ENCODE measurements around the gene PSTPIP1.

GRCh38 chr15:77040673-77041072 lies 45.7 kb downstream of the PSTPIP1 start:
- TF ChIP-seq SMAD9 (CRISPR knock-in tag; IDR thresholded peaks at IDR 0.05) (no peak), RBM22 (optimal IDR thresholded peaks at IDR 0.05; ENCODE audit: low read length) (no peak), POLR2A (IDR thresholded peaks at IDR 0.05; ENCODE audit: insufficient read depth in 1 of 2, low read depth in 2 of 2, low read length in 2 of 2) (no peak), HOXA5 (CRISPR knock-in tag; IDR thresholded peaks at IDR 0.05) (no peak), MYC (CRISPR knock-in tag; IDR thresholded peaks at IDR 0.05; ENCODE audit: borderline replicate concordance) (no peak), KLF11 (CRISPR knock-in tag; IDR thresholded peaks at IDR 0.05) (no peak), HMG20B (CRISPR knock-in tag; conservative IDR thresholded peaks at IDR 0.05) (no peak), ZNF737 (CRISPR knock-in tag; IDR thresholded peaks at IDR 0.05; ENCODE audit: borderline replicate concordance) (no peak)
- TF ChIP-seq, protein P1, sequence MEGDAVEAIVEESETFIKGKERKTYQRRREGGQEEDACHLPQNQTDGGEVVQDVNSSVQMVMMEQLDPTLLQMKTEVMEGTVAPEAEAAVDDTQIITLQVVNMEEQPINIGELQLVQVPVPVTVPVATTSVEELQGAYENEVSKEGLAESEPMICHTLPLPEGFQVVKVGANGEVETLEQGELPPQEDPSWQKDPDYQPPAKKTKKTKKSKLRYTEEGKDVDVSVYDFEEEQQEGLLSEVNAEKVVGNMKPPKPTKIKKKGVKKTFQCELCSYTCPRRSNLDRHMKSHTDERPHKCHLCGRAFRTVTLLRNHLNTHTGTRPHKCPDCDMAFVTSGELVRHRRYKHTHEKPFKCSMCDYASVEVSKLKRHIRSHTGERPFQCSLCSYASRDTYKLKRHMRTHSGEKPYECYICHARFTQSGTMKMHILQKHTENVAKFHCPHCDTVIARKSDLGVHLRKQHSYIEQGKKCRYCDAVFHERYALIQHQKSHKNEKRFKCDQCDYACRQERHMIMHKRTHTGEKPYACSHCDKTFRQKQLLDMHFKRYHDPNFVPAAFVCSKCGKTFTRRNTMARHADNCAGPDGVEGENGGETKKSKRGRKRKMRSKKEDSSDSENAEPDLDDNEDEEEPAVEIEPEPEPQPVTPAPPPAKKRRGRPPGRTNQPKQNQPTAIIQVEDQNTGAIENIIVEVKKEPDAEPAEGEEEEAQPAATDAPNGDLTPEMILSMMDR (CRISPR knock-in tag; IDR thresholded peaks at IDR 0.05) = no peak
- TF ChIP-seq, protein P2, sequence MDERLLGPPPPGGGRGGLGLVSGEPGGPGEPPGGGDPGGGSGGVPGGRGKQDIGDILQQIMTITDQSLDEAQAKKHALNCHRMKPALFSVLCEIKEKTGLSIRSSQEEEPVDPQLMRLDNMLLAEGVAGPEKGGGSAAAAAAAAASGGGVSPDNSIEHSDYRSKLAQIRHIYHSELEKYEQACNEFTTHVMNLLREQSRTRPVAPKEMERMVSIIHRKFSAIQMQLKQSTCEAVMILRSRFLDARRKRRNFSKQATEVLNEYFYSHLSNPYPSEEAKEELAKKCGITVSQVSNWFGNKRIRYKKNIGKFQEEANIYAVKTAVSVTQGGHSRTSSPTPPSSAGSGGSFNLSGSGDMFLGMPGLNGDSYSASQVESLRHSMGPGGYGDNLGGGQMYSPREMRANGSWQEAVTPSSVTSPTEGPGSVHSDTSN (CRISPR knock-in tag; IDR thresholded peaks at IDR 0.05) = no peak
- TF ChIP-seq, protein P3, sequence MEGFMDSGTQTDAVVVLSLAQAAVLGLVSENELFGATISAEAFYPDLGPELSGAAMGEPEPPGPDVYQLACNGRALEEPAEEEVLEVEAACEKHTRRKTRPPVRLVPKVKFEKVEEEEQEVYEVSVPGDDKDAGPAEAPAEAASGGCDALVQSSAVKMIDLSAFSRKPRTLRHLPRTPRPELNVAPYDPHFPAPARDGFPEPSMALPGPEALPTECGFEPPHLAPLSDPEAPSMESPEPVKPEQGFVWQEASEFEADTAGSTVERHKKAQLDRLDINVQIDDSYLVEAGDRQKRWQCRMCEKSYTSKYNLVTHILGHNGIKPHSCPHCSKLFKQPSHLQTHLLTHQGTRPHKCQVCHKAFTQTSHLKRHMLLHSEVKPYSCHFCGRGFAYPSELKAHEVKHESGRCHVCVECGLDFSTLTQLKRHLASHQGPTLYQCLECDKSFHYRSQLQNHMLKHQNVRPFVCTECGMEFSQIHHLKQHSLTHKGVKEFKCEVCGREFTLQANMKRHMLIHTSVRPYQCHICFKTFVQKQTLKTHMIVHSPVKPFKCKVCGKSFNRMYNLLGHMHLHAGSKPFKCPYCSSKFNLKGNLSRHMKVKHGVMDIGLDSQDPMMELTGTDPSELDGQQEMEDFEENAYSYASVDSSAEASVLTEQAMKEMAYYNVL (CRISPR knock-in tag; IDR thresholded peaks at IDR 0.05; ENCODE audit: borderline replicate concordance) = no peak

All from HepG2 (cell line).